AG09309 (cell line): ENCODE measurements around the gene SPATA6L.
A peak's percentile ranks its signal among the peaks of the same experiment; 100 is the strongest.

Experiments used
- DNase-seq: peaks from one replicate; pipeline ENCODE4 v3.0.0-alpha.2; 2010; ENCODE audit warnings: low read depth
- H3K4me3 ChIP-seq: 2 replicates; pipeline ENCODE4 v1.5.1; 2011; ENCODE audit warnings: mild to moderate bottlenecking, low read depth, low read length, moderate library complexity; ENCODE audit not compliant: control insufficient read depth
- CTCF ChIP-seq: IDR thresholded peaks from 2 replicates; pipeline ENCODE4 v1.5.1; 2011; ENCODE audit warnings: mild to moderate bottlenecking, low read depth, low read length, inconsistent platforms; ENCODE audit not compliant: insufficient read depth, control insufficient read depth; ENCODE audit errors: missing control alignments

SPATA6L gene

GRCh38 chr9:4569101-4569500 is 97.2 kb downstream of the SPATA6L start:
- TF ChIP-seq CTCF = no peak

DNA sequence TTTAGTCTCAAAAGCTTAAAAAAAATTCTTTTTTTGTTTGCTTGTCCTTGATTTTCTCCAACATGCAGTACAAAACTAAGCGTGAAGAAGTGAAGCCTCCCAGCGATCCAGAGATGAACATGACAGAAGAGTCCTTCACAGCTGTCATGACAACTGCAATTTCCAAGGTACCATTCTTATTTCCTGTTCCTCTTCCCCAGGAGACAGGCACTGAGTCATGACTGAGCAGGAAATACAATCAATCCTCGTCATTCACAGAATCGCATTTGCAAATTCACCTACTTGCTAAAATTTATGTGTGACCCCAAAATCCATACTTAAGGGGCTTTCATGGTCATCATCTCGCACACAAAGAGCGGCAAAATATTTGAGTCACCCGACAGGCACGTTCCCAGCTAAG is 98.7 kb downstream of the SPATA6L start:
- DNase-seq = no peak
- H3K4me3 ChIP-seq = no peak overlapping the region
- TF ChIP-seq CTCF = no peak

More at GRCh38 chr9:4569101-4569500, 97.2 kb downstream of the SPATA6L start:
- peak; percentile 44 for DNase-seq
- H3K4me3 ChIP-seq = no peak overlapping the region

GRCh38 chr9:4566806-4567205 is 99.5 kb downstream of the SPATA6L start:
- no peak for TF ChIP-seq CTCF
- no peak overlapping the region for H3K4me3 ChIP-seq
- no peak for DNase-seq

DNA sequence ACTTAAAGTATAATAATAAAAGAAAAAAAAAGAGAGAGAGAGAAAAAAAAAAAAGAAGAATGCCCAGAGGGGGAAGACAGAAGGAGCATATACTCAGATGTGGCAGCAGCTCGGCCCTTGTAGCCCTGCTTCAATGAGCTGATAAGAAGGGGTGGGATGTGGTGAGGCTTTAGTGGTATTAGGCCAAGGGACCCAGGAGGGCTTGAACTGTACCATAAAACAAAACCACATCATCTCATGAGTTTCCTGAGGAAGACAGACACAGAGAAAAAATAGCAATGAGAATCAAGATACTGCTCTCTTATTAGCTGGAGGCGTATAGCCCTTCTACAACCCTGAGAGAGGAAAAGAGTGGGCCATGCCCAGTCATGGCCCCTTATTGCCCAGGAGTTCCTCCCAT is 103.2 kb downstream of the SPATA6L start:
- DNase-seq = no peak
- TF ChIP-seq CTCF = no peak
- H3K4me3 ChIP-seq = no peak overlapping the region

DNA sequence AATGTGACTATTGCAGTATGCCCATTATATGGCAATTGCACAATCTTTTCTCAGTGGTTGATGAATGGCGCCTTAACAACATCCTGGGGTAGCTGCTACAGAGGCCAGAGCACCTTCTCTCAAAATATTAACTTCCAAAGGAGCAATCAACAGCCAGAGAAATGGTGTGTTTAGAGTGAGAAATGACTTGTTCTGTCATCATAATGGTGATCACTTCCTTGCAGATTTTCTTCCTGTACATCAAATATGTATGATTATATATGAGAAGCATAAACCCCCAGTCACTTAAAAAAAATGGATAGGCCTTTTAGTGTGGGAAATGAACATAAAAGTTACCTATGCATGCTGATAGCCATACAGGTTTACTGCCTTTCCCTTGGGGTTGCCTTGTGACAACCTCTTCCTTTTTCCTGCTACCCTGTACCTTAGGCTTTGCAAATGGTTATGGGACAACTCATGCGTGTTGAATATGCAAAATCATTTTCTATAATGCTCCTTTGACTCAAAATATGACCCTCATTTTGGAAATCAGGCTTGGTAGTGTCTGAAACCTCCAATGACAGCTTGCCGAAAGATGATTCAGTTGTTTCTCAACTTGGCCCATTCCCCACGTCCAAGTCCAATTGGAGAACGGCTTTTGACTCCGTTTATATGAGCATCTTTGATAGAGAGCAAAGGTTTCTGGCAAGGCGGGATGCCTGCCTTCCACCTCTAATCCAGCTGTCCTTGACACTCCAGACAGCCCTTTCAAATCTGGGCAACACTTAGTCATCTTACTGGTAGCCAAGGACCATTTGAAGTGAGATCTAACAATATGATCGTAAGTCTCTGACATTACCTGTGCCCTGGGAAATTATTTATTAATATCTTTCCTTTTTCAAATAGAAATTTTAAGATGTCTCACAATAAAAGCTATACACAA is 106.8 kb downstream of the SPATA6L start:
- H3K4me3 ChIP-seq = no peak overlapping the region
- TF ChIP-seq CTCF = no peak
- no peak for DNase-seq

GRCh38 chr9:4558371-4558998 is 107.8 kb downstream of the SPATA6L start:
- DNase-seq = no peak
- TF ChIP-seq CTCF = no peak
- H3K4me3 ChIP-seq = no peak overlapping the region

GRCh38 chr9:4555236-4555635 is 111.0 kb downstream of the SPATA6L start:
- no peak overlapping the region for H3K4me3 ChIP-seq
- no peak for TF ChIP-seq CTCF
- no peak for DNase-seq
